AG04449 (cell line): ENCODE data around the gene TRMT1.

Experiments used
- CTCF ChIA-PET: fragments of 350-600 bp; formaldehyde crosslinking; extraction: SDS; loops from one replicate; lab custom pipeline; 2021; ENCODE audit warnings: antibody characterized with exemption; lab: Yijun Ruan, JAX
- POLR2A ChIA-PET: fragments of 400-600, 350-600 bp; formaldehyde crosslinking; extraction: SDS; loops from one replicate; lab custom pipeline; 2020; ENCODE audit warnings: antibody characterized with exemption, inconsistent platforms; lab: Yijun Ruan, JAX
- DNase-seq: peaks from one replicate; pipeline ENCODE4 v3.0.0-alpha.2; 2010; ENCODE audit warnings: low read depth, low spot score
- H3K4me3 ChIP-seq: 2 replicates; pipeline ENCODE4 v1.5.1; 2011; ENCODE audit warnings: low read depth, mild to moderate bottlenecking, control low read depth, low read length
- TF ChIP-seq, protein P1 (sequence below): IDR thresholded peaks from one replicate; pipeline ENCODE4 v1.5.1; 2011; ENCODE audit warnings: mild to moderate bottlenecking, moderate library complexity, low read length, control low read depth, inconsistent platforms; ENCODE audit not compliant: insufficient read depth; ENCODE audit errors: missing control alignments

The TRMT1 gene

DNA sequence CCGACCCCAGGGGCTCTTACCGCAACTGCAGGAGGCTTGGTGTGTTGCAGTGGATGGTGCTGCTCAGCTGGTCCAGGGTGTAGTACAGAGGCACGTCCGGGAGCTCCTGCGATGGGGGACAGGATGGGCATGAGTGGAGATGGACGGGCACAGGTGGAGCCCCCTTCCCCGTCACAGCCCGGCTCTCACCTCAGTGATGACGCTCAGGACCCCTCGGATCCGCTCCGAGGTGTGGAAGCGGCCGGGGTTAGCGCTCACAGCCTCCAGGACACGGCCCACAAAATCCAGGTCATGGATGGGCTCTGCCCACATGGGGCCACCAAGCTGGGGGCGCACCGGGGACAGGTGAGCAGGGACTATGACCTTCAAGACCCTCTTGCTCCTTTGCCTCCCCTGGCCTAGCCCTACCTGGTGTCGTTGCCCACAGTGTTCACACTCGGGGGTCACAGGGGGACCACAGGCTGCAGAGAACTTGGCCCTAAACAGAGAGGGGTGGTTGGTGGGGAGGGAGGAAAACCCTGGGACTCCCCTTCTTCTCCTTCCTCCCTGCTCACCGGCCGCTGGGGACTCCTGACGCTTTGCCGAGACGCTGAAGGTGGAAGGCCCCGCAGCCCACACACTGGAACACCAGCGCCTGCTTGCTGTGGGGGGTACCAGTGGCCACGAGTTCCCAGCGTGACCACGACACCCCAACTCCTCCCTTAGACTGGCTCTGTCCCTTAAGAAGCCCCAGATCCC lies 7.0 kb downstream of the TRMT1 start:
- TF ChIP-seq, protein P1, sequence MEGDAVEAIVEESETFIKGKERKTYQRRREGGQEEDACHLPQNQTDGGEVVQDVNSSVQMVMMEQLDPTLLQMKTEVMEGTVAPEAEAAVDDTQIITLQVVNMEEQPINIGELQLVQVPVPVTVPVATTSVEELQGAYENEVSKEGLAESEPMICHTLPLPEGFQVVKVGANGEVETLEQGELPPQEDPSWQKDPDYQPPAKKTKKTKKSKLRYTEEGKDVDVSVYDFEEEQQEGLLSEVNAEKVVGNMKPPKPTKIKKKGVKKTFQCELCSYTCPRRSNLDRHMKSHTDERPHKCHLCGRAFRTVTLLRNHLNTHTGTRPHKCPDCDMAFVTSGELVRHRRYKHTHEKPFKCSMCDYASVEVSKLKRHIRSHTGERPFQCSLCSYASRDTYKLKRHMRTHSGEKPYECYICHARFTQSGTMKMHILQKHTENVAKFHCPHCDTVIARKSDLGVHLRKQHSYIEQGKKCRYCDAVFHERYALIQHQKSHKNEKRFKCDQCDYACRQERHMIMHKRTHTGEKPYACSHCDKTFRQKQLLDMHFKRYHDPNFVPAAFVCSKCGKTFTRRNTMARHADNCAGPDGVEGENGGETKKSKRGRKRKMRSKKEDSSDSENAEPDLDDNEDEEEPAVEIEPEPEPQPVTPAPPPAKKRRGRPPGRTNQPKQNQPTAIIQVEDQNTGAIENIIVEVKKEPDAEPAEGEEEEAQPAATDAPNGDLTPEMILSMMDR = no peak
- ChIA-PET POLR2A (no interaction called here), CTCF (interaction anchor here (1.6 to 2.5 kb wide), 2 partner anchors 132 to 144 kb away, joined by 8 to 11 read pairs; no protein-coding TSS in a partner anchor)
- no peak for DNase-seq
- H3K4me3 ChIP-seq = no peak overlapping the region

DNA sequence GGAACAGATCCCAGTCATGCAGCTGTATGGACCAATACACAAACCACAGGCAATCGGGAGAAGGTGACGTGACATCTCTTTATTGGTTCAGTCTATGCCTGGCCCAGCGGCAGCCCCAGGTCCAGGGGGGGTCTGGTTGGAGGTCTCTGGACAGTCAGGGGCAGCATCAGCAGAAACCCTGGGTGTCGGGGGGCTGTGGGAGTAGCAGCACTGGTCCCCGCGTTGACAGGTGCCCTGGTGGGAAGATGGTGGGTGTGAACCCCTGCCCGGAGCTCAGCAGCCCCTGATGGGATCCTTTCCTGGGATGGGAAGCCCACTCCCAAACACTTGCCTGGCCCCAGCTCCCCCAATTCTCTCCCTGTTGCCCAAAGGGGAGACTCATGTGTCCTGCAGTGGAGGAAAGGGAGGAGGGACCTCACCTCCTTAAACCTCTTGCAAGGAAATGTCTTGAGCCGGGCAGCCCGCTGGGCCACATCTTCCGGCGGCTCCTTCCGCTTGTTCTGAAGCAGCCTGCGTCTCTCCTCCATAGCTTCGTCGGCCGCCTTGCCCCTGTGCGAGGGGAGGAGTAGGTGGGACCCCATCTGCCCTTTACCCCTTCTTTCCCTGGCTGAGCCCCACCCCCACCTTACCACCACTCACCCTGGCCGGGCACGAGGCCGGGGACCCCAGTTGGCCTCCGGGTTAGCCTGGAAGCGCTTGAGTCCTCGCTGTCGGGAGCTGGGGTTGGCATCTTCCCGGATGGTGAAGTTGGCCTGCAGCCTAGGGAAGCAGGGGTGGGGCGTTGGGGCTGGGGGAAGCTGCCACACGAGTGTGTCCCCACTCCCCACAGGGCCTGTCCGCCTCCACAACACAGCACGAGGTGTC lies 11.5 kb downstream of the TRMT1 start:
- ChIA-PET POLR2A (interaction anchor here (0.6 kb wide), 1 partner anchor 82 kb away, joined by 3 read pairs; no protein-coding TSS in a partner anchor), CTCF (interaction anchor here (0.9 to 8.0 kb wide), 14 partner anchors 8 to 140 kb away, joined by 3 to 94 read pairs (median 5); no protein-coding TSS in a partner anchor)
- TF ChIP-seq, protein P1 = no peak
- no peak overlapping the region for H3K4me3 ChIP-seq
- no peak for DNase-seq

DNA sequence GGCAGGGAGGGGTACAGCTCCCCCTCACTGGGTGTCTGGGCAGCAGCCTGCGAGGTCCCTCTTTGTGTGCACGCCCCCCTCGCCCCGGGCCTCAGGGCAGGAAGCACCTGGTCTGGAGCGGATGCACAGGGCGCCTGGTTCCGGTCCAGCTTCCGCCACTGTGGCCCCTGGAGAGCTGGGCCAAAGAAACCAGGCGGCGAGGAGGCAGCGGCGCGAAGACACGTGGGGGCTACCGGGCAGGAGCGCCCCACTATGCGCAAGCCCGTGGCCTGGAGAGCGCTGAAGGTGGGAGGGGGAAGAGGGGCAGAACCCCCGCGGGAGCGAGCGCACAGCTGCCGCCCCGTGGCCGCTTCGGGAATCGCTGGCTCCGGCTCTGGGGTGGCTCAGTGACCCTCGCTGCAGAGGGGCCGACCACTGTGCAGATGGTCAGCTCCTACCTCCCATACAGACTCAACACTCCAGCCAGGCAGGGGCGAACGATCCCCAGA lies 12.1 kb downstream of the TRMT1 start:
- no peak for DNase-seq
- TF ChIP-seq, protein P1 = peak; percentile 80
- POLR2A ChIA-PET = no interaction called here
- no peak overlapping the region for H3K4me3 ChIP-seq
- CTCF ChIA-PET = interaction anchor here (0.9 to 8.0 kb wide), 14 partner anchors 9 to 139 kb away, joined by 3 to 94 read pairs (median 5); no protein-coding TSS in a partner anchor

DNA sequence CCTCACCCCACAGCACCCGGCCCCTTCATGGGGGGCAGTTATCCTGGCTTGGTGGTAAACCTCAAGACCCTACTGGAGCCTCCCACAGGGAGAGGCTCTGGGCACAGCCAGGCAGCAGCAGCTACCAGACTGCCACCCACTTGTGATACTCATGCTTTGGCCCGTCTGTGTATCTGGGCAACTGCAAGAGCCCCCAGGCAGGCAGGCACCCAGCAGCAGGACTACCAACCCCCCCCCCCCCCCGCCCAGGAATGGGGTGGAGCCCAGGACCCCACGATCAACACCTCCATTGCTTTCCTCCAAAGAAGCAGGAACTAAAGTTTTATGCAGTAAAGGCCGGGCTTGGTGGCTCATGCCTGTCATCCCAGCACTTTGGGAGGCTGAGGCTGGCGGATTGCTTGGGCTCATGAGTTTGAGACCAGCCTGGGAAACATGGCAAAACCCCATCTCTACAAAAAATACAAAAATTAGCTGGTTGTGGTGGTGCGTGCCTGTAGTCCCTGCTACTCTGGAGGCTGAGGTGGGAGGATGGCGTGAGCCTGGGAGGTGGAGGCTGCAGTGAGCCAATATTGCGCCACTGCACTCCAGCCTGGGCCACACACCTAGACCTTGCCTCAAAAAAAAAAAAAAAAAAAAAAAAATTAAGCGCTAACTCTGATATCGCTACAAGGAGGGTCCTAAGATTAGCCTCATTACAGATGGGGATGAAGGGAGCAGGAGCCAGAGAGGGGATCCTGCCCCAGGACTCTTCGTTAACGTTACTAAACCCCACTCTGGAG lies 12.8 kb downstream of the TRMT1 start:
- TF ChIP-seq, protein P1 = no peak
- POLR2A ChIA-PET = interaction anchor here (0.7 kb wide), 1 partner anchor 12 kb away, joined by 4 read pairs; no protein-coding TSS in a partner anchor
- CTCF ChIA-PET = interaction anchor here (0.9 to 8.0 kb wide), 15 partner anchors 8 to 159 kb away, joined by 3 to 94 read pairs (median 5); no protein-coding TSS in a partner anchor
- DNase-seq = no peak
- H3K4me3 ChIP-seq = no peak overlapping the region

DNA sequence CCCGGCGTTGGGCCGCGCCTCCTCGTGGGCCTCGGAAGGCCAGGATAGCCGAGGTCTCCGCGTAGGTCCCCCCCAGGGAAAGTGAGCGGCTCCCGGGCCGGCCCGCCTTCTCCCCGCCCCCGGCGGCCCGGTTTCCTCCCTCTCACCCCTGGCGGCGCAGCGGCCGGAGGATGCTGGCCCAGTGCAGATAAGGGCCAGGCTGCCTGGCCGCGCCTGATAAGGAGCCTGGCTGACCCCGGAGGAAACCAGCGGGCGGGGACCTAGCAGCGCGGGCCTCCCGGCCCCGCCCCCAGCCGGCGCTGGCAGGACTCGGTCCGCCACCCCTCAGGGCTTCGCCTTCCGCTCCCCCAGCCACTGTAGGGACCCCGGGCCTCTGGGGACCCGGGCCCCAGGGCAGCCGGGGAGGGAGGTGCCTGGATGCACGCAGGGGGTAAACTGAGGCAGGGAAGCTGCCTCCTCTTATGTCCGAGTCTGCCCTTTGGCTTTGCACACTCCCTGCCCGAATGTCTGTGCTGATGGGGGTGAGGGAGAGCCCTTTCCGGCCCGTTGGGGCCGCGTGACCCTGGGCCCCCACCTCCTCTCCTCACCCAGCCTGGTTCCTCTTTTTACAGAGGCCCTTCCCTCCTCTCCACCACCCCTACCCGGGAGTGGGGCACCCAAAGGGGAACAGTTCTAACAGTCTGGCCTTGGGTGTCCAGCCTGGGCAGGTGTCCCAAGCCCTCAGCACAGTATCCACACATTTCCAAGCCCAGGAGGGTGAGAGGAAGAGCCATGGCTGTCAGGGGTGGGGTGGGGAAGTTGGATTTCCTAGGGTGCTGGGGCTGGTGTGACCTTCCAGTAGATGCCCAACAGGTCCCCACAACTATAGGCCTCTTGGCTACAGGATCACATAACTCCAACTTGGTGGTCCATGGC lies 13.6 kb downstream of the TRMT1 start, which contains the start of gene LYL1:
Gene LYL1, minus strand, starts transcription at position 193 of the 915 bp plus-strand sequence. CDS start 1,687 bp downstream, outside the sequence.
- ChIA-PET CTCF (interaction anchor here (1.1 to 8.0 kb wide), 7 partner anchors 12 to 160 kb away, joined by 3 to 94 read pairs (median 4); no protein-coding TSS in a partner anchor), POLR2A (interaction anchor here (0.7 kb wide), 1 partner anchor 11 kb away, joined by 4 read pairs; no protein-coding TSS in a partner anchor)
- no peak for DNase-seq
- TF ChIP-seq, protein P1 = no peak
- peak within 1 kb of the TSS; percentile 27; the same call in 1 of the 2 replicates for H3K4me3 ChIP-seq
